Kidney (tissue), 14 donors: Measurements from ENCODE around the gene RBPJ. TPM values are rescaled to one million over a fixed set of nuclear protein-coding genes. Genes with fewer than 3 reads are reported as not detected.

Experiments
- DNase-seq, 5 donors: peaks; one replicate each; pipeline ENCODE4 v3.0.0-alpha.2; 2013 to 2020
- FAIRE-seq: peaks from 2 replicates; lab custom pipeline; 2012; peaks lifted over from hg19 to GRCh38; lab: Jason Lieb, UNC
- H3K27ac ChIP-seq, 2 donors: one replicate each; pipeline ENCODE4 v1.7.0; 2013; ENCODE audit warnings: low read depth in 2 of 2, low read length in 2 of 2, inconsistent platforms in 1 of 2
- H3K27me3 ChIP-seq: one replicate; pipeline ENCODE4 v1.7.1; 2013; ENCODE audit warnings: low read length, inconsistent platforms; ENCODE audit not compliant: control insufficient read depth, insufficient read depth
- H3K36me3 ChIP-seq, 3 donors: one replicate each; pipeline versions ENCODE4 v1.7.0 to v1.7.1; 2013; ENCODE audit warnings: low read length in 3 of 3, control low read depth in 1 of 3, inconsistent platforms in 1 of 3; ENCODE audit not compliant: insufficient read depth in 3 of 3, control insufficient read depth in 2 of 3
- H3K4me1 ChIP-seq, 3 donors: one replicate each; pipeline versions ENCODE4 v1.7.0 to v1.7.1; 2013; ENCODE audit warnings: low read length in 3 of 3, inconsistent platforms in 1 of 3, low read depth in 1 of 3; ENCODE audit not compliant: control insufficient read depth in 2 of 3, insufficient read depth in 2 of 3
- H3K4me3 ChIP-seq, 3 donors: one replicate each; pipeline versions ENCODE4 v1.7.0 to v1.8.1; 2013; ENCODE audit warnings: low read length in 3 of 3, control low read depth in 1 of 3, inconsistent platforms in 1 of 3
- H3K9ac ChIP-seq, 3 donors: one replicate each; pipeline versions ENCODE4 v1.7.0 to v1.7.1; 2013; ENCODE audit warnings: low read length in 3 of 3, control low read depth in 1 of 3, inconsistent platforms in 1 of 3
- H3K9me3 ChIP-seq, 3 donors: one replicate each; pipeline versions ENCODE4 v1.7.0 to v1.7.1; 2013; ENCODE audit warnings: low read length in 3 of 3, control low read depth in 1 of 3, inconsistent platforms in 1 of 3; ENCODE audit not compliant: control insufficient read depth in 2 of 3, insufficient read depth in 1 of 3
- intact Hi-C: fragments of 100-400 bp; cut with DNase I; formaldehyde crosslinking; loops from one replicate; pipeline ENCODE4 v1.11.1; 2022
- polyA plus RNA-seq: library from polyadenylated mRNA; stranded (reverse); fragments of 350-450 nt; fragmentation: Illumina TruSeq; extraction: RNeasy Lipid Tissue Mini Kit (QIAGEN cat#74804); gene quantifications from one replicate; pipeline ENCODE4 v1.2.3, GENCODE V29; 2014; ENCODE audit warnings: low read depth, low replicate concordance; ENCODE audit not compliant: insufficient read depth
- total RNA-seq: library from RNA; stranded (reverse); fragmentation: NEBNext Ultra II Directional; extraction: Animal tissue kit (Norgen Biotek cat#: 25700); gene quantifications from one replicate; pipeline ENCODE4 v1.2.1, GENCODE V29; 2021
- TF ChIP-seq, protein P1 (sequence below): IDR thresholded peaks from 3 replicates; pipeline ENCODE4 v1.5.1; 2012; ENCODE audit warnings: mild to moderate bottlenecking, moderate library complexity, borderline replicate concordance; ENCODE audit not compliant: insufficient read depth; ENCODE audit errors: extremely low read depth
- donor health status: control.
- donor health status: control.
- donor health status: control.
- donor health status: control.
- donor health status: control.
- donor health status: DM: yes; HTN: yes; CAD: no.
- donor health status: Normal renal cell carcinoma (clear cell type).

Gene RBPJ
- total and polyA plus RNA-seq, 2 donors from 2014 or later, result 28.5 to 77.6 TPM

DNA sequence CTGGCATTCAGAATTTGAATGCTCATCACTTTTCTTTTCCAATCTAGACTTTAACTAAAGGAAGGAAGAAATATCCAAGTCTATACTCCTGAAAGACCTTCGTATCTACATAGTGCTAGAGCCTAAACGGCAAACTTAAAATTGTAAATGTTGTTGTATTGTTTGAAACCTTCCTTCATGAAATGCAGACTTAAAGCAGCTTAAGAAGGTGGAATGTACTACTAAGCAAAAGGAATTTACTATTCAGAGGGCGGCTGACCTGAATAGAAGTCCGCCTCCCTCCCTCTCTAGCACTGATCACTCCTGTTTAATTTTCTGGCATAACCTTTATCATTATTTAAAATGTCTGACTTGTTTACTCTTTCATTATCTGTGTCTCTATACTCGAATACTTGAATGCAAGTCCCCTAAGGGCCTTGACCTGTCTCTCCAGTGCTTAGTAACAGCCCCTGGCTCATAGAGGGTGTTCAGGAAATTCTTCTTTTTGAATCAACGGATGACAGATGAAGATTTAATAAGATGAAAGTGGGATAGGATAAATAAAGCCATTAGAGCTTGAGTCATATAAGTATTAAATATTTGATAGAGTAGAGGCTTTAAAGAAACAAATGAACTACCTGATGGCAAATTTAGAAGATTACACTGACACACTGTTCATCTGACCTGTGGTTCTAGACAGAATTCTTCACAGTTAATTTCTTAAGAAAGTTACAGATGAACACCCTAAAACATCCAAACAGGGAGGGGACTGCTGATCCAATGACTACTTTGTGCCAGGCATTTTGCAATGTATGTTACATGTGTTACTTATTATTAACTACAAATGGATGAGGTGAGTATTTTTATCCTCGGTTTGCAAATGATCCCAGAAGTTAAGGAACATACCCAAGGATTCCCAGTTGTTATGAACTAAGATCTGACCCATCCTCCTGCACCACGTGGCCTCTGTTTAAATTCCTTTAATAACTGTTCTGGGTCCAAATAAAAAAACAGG, 20.2 kb upstream of the RBPJ start:
- intact Hi-C loops, result no loop called here
- Histone ChIP-seq H3K9me3 (no peaks in the 10 kb centered on the region), H3K36me3 (no peaks in the 10 kb centered on the region), H3K9ac (no peak overlapping the region), H3K27ac (no peak overlapping the region), H3K4me3 (no peak overlapping the region), H3K4me1 (no peaks in the 10 kb centered on the region), H3K27me3 (no peaks in the 10 kb centered on the region)
- FAIRE-seq, result no peak
- TF ChIP-seq, protein P1, sequence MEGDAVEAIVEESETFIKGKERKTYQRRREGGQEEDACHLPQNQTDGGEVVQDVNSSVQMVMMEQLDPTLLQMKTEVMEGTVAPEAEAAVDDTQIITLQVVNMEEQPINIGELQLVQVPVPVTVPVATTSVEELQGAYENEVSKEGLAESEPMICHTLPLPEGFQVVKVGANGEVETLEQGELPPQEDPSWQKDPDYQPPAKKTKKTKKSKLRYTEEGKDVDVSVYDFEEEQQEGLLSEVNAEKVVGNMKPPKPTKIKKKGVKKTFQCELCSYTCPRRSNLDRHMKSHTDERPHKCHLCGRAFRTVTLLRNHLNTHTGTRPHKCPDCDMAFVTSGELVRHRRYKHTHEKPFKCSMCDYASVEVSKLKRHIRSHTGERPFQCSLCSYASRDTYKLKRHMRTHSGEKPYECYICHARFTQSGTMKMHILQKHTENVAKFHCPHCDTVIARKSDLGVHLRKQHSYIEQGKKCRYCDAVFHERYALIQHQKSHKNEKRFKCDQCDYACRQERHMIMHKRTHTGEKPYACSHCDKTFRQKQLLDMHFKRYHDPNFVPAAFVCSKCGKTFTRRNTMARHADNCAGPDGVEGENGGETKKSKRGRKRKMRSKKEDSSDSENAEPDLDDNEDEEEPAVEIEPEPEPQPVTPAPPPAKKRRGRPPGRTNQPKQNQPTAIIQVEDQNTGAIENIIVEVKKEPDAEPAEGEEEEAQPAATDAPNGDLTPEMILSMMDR, result no peak
- DNase-seq, result no peak

- no peaks in the 10 kb centered on the region for H3K4me1 ChIP-seq
- no peak overlapping the region for H3K9ac ChIP-seq
- FAIRE-seq (no peak), DNase-seq (no peak)
- H3K9me3 ChIP-seq, result no peaks in the 10 kb centered on the region
- H3K4me3 ChIP-seq, result no peak overlapping the region
- intact Hi-C loops, result no loop called here
- TF ChIP-seq, protein P1, result no peak
- no peaks in the 10 kb centered on the region for H3K27me3 ChIP-seq
- no peak overlapping the region for H3K27ac ChIP-seq
- no peaks in the 10 kb centered on the region for H3K36me3 ChIP-seq
Measured at GRCh38 chr4:26302031-26302899, 18.5 kb upstream of the RBPJ start.

- TF ChIP-seq, protein P1, result no peak
- no peak overlapping the region for H3K9ac ChIP-seq
Measured at GRCh38 chr4:26303008-26303407, 17.8 kb upstream of the RBPJ start.

More at GRCh38 chr4:26303008-26303407, 17.8 kb upstream of the RBPJ start:
- no peaks in the 10 kb centered on the region for H3K4me1 ChIP-seq
- no peak overlapping the region for H3K4me3 ChIP-seq
- H3K27ac ChIP-seq, result no peak overlapping the region
- H3K27me3 ChIP-seq, result no peaks in the 10 kb centered on the region
- DNase-seq (no peak), FAIRE-seq (no peak)
- no peaks in the 10 kb centered on the region for H3K36me3 ChIP-seq
- no peaks in the 10 kb centered on the region for H3K9me3 ChIP-seq
- intact Hi-C loops, result no loop called here
